Esophagus squamous epithelium (tissue), 5 donors: Measurements from ENCODE around the gene ZFP36. TPM values are rescaled to one million over a fixed set of nuclear protein-coding genes. Genes with fewer than 3 reads are reported as not detected.

ENCODE experiments used
- DNase-seq: peaks from one replicate; lab custom pipeline; 2025; lab: John Stamatoyannopoulos, UW
- H3K27ac ChIP-seq, 4 donors: fragments of 200-600 bp; sonication (generic); one replicate each; pipeline ENCODE4 v1.5.1; 2016 to 2019; ENCODE audit warnings: mild to moderate bottlenecking in 1 of 4
- H3K27me3 ChIP-seq, 4 donors: fragments of 200-600 bp; sonication (generic); 1 replicate in 3 of 4; 2 replicates in 1 of 4; pipeline versions ENCODE4 v1.5.1 to v1.6.0; 2017 to 2021; ENCODE audit warnings: antibody characterized with exemption in 1 of 4
- H3K36me3 ChIP-seq, 3 donors: fragments of 200-600 bp; sonication (generic); one replicate each; pipeline ENCODE4 v1.5.1; 2016 to 2019
- H3K4me1 ChIP-seq, 3 donors: fragments of 200-600 bp; sonication (generic); one replicate each; pipeline ENCODE4 v1.5.1; 2017 to 2019
- H3K4me3 ChIP-seq, 4 donors: fragments of 200-600 bp; sonication (generic); 1 replicate in 3 of 4; 2 replicates in 1 of 4; pipeline ENCODE4 v1.5.1; 2016 to 2019; ENCODE audit warnings: mild to moderate bottlenecking in 2 of 4, moderate library complexity in 1 of 4
- H3K9me3 ChIP-seq, 3 donors: fragments of 200-600 bp; sonication (generic); one replicate each; pipeline ENCODE4 v1.5.1; 2016 to 2019
- POLR2A ChIP-seq, 4 donors: fragments of 450-650 bp; IDR thresholded peaks; one replicate each; pipeline ENCODE4 v1.6.1; 2017; ENCODE audit warnings: antibody characterized with exemption in 4 of 4, mild to moderate bottlenecking in 4 of 4, moderate library complexity in 3 of 4
- WGBS, 2 donors: methylation state at CpG; one replicate each; pipeline ENCODE4 v1.1.5; 2018; 5-methylcytosine and 5-hydroxymethylcytosine counted together
- intact Hi-C: fragments of 100-400 bp; cut with DNase I; formaldehyde crosslinking; loops from one replicate; pipeline ENCODE4 v1.15.0; 2022
- total RNA-seq, 4 donors: library from RNA; depleted of rRNA; stranded (reverse); fragments of >200 nt; gene quantifications; one replicate each; pipeline ENCODE4 v1.1.0, GENCODE V29; 2016
- TF ChIP-seq, protein P1 (sequence below), 6 experiments: fragments of 450-650 bp in 4 of 6; fragments of 200-600 bp in 2 of 6; sonication (generic) in 2 of 6; IDR thresholded peaks; one replicate each; pipeline ENCODE4 v1.5.1; 2016 to 2019; ENCODE audit warnings: antibody characterized with exemption in 6 of 6, mild to moderate bottlenecking in 4 of 6, moderate library complexity in 4 of 6
- donor health status: DM: yes; HTN: yes; CAD: no.

ZFP36 gene
- total RNA-seq, 4 donors from 2014 or later = 72.1 to 230 (median 121) TPM

DNA sequence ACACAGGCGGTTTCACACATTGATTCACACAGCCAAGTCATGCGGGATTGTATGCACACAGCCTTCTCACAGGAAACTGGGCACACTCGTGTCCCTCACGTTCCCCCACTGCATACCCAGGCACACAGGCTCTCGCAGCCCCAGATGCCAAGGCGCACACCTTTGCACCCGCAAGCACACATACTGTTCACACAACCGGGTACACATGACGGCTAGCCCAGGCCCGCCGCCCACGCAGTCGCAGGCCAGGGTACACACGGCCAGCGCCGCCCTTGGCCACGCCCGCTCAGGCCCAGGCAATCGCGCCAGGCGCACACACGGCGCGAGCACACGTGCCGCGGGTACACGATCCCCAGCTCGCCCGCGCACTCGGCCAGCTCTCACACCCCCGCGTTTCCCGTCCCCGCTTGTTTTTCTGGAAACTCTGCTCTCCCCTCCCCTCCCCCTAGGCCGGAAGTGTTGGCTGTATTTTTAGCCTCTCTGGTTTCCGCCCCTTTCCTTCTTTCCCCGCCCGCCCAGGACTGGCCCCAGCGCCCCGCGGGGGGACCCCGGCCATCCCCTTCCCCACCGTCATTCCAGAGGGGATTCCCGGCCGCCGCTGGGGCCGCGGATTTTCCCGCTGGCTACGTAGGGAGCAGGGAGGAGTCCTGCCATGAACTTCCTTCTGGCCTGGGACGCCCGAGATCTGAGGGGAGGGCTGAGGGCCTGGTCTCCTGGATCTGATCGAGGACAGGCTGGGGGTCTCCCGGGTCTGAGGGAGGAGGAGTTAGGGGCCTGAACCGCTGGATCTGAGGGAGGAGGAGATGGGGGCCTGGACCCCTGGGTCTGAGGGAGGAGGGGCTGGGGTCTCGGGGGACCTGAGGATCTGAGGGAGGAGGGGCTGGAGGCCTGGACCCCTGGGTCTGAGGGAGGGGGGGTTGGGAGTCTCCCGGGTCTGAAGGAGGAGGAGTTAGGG, 4.0 kb upstream of the ZFP36 start:
- Histone ChIP-seq H3K27ac (peak overlapping the region; percentile 98 to 99 (median 99)), H3K4me1 (peaks cover 56 to 86% (median 64%) of the 10 kb centered on the region in 3 donors)
- TF ChIP-seq POLR2A (IDR thresholded peaks at IDR 0.05) = peak in 3 of 4 donors; percentile 41 to 61 (median 42)
- TF ChIP-seq, protein P1, sequence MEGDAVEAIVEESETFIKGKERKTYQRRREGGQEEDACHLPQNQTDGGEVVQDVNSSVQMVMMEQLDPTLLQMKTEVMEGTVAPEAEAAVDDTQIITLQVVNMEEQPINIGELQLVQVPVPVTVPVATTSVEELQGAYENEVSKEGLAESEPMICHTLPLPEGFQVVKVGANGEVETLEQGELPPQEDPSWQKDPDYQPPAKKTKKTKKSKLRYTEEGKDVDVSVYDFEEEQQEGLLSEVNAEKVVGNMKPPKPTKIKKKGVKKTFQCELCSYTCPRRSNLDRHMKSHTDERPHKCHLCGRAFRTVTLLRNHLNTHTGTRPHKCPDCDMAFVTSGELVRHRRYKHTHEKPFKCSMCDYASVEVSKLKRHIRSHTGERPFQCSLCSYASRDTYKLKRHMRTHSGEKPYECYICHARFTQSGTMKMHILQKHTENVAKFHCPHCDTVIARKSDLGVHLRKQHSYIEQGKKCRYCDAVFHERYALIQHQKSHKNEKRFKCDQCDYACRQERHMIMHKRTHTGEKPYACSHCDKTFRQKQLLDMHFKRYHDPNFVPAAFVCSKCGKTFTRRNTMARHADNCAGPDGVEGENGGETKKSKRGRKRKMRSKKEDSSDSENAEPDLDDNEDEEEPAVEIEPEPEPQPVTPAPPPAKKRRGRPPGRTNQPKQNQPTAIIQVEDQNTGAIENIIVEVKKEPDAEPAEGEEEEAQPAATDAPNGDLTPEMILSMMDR (IDR thresholded peaks at IDR 0.05) = peak in 1 of 6 experiments; percentile 8

DNA sequence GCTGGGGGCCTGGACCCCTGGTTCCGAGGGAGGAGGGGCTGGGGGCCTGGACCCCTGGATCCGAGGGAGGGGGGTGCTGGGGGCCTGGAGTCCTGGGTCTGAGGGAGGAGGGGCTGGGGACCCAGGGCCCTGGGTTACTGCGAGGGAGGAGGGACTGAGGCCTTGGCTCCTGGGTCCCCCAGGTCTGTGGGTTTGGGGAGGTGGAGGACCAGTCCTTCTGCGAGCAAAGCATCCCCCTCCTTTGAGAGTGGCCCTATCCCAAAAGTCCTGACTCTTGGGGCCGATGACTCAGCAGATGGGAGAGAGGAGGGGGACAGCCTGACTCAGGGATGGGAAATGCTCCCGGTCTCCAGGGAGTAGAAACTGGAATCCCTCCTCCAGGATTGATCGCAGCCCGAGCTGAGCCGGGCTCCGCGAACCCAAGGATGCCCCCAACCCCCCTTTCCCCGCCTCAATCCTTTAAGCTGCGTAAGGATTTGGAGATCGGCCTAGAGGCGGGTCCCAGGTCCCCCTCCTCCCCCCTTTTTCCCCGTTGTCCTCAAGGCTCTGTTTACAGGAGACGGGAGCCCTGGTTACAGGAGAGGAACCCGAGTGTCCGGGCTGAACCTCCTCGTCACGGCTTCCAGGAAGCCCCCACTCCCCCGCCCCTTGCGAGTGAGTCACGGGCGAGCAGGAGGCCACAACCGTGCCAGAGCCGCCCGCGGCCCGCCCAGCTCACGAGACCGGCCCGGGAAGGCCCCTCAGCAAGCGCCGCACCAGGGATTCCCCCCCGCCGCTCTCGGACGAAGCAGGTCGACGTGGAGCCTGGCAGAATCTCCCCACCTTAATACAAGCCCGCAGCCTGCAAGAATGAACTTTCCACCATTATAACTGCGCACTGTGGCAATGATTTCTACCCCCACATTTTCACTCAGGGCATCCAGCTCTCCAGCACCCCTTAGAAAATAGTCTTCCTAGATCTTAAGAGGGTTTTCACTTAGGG, 3.0 kb upstream of the ZFP36 start:
- TF ChIP-seq, protein P1 (IDR thresholded peaks at IDR 0.05) = no peak
- TF ChIP-seq POLR2A (IDR thresholded peaks at IDR 0.05) = peak in 3 of 4 donors; percentile 23 to 82 (median 41)
- intact Hi-C loops = no loop called here
- peak overlapping the region; percentile 35 to 73 (median 58) for H3K4me3 ChIP-seq
- H3K27ac ChIP-seq = peak overlapping the region; percentile 98 to 99 (median 99)
- H3K4me1 ChIP-seq = peaks cover 46 to 76% (median 54%) of the 10 kb centered on the region in 3 donors
- H3K9me3 ChIP-seq = no peaks in the 10 kb centered on the region
- H3K36me3 ChIP-seq = peaks cover 11 to 18% (median 15%) of the 10 kb centered on the region in 3 donors
- WGBS, 2 donors = 0% methylated on average over 6 to 22 of the region's 43 CpGs
- peak; percentile 89 for DNase-seq
- H3K27me3 ChIP-seq = no peaks in the 10 kb centered on the region

More for the DNA sequence above, 4.0 kb upstream of the ZFP36 start:
- intact Hi-C loops = no loop called here
- H3K36me3 ChIP-seq = peaks cover 1 to 8% (median 5%) of the 10 kb centered on the region in 3 donors
- DNase-seq = peak; percentile 81
- no peaks in the 10 kb centered on the region for H3K9me3 ChIP-seq
- WGBS, 2 donors = 1 to 3% methylated on average over 20 to 26 of the region's 59 CpGs
- H3K27me3 ChIP-seq = no peaks in the 10 kb centered on the region
- peak overlapping the region; percentile 35 to 73 (median 58) for H3K4me3 ChIP-seq

DNA sequence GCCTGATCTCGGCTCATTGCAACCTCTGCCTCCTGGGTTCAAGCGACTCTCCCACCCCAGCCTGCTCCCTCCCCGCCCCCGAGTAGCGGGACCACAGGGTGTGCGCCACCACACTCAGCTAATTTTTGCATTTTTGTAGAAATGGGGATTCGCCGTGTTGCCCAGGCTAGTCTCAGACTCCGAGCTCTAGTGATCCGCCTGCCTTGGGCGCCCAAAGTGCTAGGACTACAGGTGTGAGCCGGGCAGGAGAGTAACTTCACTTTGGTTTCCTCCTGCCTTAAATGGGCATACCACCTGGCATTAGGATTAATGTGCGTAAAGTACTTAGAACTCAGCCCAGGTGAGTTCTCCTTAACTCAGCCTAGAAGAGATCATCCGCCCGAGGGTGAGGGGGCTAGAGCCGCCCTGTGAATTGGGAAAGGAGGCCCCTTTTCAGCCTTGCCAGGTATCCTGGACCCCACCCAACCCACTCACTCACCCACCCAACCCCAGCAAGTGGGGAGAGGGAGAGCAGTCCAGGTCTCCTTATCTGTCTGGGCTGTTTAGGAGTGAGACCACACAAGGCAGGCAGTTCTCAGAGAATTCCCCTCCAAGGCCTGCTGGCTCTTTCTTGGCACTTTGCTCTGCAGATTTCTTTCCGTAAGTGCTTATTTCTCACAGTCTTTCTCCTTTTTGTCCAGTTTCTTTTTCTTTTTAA, 1.2 kb upstream of the ZFP36 start:
- Histone ChIP-seq H3K4me3 (peak overlapping the region; percentile 76 to 90 (median 79)), H3K9me3 (no peaks in the 10 kb centered on the region), H3K36me3 (peaks cover 11 to 21% (median 19%) of the 10 kb centered on the region in 3 donors), H3K4me1 (peaks cover 37 to 67% (median 55%) of the 10 kb centered on the region in 3 donors), H3K27ac (peak overlapping the region; percentile 99), H3K27me3 (no peaks in the 10 kb centered on the region)
- intact Hi-C loops = no loop called here
- WGBS, 2 donors = 82 to 87% methylated on average over 8 of the region's 17 CpGs
- TF ChIP-seq, protein P1 (IDR thresholded peaks at IDR 0.05) = no peak
- TF ChIP-seq POLR2A (IDR thresholded peaks at IDR 0.05) = no peak
- no peak for DNase-seq

DNA sequence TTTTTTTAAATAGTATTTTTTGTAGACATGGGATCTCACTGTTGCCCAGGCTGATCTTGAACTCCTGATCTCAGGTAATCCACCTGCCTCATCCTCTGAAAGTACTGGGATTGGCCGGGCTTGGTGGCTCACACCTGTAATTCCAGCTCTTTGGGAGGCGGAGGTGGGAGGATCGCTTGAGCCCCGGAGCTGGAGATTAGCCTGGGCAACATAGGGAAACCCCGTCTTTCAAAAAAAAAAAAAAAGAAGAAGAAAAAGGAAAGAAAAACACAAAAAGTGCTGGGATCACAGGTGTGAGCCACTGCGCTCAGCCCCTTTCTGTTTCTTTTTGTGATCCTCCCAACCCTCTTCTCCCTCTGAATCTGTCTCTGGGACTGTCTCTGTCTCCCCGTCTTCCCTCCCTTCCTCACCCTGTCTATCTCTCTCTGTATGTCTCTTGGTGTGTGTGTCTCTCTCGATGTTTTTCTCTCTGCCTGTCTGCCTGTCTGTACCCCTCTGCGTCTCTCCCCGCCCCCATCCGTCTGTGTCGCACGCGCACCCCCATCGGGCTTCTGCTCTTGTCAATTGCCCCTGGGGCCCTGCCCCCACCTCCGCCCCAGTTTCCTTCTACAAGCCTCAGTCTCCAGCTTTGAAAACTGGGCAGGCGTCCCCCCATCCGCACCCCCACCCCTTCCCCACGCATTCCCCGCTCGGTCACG, 540 bp upstream of the ZFP36 start:
- Histone ChIP-seq H3K27me3 (no peaks in the 10 kb centered on the region), H3K36me3 (peaks cover 11 to 21% (median 19%) of the 10 kb centered on the region in 3 donors), H3K9me3 (no peaks in the 10 kb centered on the region), H3K27ac (peak overlapping the region; percentile 99), H3K4me1 (peaks cover 38 to 67% (median 55%) of the 10 kb centered on the region in 3 donors), H3K4me3 (peak overlapping the region; percentile 76 to 90 (median 79))
- intact Hi-C loops = no loop called here
- TF ChIP-seq, protein P1 (IDR thresholded peaks at IDR 0.05) = no peak
- peak in 1 of 4 donors; percentile 24 for TF ChIP-seq POLR2A (IDR thresholded peaks at IDR 0.05)
- peak; percentile 56 for DNase-seq
- 6 to 8% methylated on average over 14 to 22 of the region's 22 CpGs for WGBS, 2 donors
